ENCODE data around the gene HAPLN2. TPM values are rescaled to one million over a fixed set of nuclear protein-coding genes. Genes with fewer than 3 reads are reported as not detected.

Gene HAPLN2
- total and polyA plus RNA-seq, 5 experiments from 2014 or later: 0.39 to 0.58 TPM; not detected in 3

DNA sequence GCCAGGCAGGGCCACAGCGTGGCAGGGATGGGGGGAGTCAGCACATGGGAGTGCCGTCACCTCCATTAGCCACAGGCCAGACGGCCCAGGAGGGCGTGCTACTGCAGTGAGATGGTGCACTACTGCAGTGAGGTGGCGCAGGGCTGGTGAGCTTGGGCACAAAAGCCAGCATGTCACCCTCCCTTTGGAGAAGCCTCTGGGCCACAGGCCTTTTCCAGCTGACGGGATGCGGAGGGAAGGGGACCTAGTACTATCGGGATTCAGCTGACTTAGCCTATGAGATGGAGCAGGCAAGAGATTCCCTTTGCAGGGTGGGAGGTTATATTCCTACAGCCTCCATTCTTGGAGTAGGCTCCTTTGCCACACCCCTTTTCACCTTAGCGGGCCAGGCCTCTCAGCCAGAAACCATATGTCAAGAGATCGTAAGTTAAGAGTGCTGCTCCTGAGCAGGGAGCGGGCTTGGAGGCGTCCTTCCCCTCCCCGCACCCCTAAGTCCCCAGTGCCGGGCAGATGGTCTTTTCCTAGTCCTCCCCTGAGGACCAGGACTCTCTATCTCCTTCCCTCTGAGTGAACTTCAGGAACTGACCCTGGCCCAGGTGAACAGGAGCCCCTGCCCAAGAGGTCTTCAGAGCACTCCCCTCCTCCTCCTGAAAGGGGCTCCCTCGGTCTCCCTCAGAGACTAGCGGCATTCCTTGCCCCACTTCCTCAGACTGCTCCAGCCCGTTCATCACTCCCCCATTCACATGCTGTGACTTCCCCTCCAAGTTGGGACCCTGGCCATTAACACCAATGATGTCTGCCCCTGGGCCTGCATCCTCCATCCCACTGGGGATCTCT, 49.8 kb downstream of the HAPLN2 start:
- no peak for DNase-seq
- peaks cover 0 to 14% (median 4%) of the 10 kb centered on the region in 4 donors for H3K4me1 Mint-ChIP-seq
- no peaks in the 10 kb centered on the region for H3K36me3 Mint-ChIP-seq
- no peak for ATAC-seq
- no peak overlapping the region for H3K4me3 Mint-ChIP-seq
- H3K27ac Mint-ChIP-seq: no peak overlapping the region
- H3K27me3 Mint-ChIP-seq: peaks cover 4 to 31% (median 16%) of the 10 kb centered on the region in 5 donors
- no peaks in the 10 kb centered on the region for H3K9me3 Mint-ChIP-seq
- POLR2A ChIA-PET: no interaction called here

DNA sequence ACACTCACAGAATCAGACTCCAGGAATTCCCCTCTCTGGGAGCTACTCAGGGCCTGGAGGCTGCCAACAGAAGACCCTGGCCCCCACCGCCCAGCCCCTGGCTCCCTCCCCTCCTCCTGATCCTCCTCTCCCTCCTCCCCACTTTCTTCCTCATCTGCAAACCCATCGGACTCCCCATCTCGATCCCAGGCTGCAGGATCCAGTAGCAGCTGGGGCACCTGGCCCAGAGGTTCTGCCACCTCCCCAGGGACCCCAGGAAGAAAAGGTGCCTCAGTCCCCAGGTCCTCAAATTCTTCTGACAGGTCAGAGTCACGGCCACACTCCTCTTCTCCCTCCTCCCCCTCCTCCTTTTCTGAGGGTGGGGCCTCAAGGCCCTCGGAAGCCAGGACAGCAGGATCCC, 50.6 kb downstream of the HAPLN2 start:
- POLR2A ChIA-PET: no interaction called here
- Mint-ChIP-seq H3K27ac (no peak overlapping the region), H3K4me3 (no peak overlapping the region), H3K27me3 (peaks cover 4 to 38% (median 24%) of the 10 kb centered on the region in 5 donors), H3K36me3 (peaks cover 0 to 1% (median 0%) of the 10 kb centered on the region in 3 donors), H3K9me3 (no peaks in the 10 kb centered on the region), H3K4me1 (peaks cover 0 to 8% (median 3%) of the 10 kb centered on the region in 4 donors)
- DNase-seq: no peak
- no peak for ATAC-seq

DNA sequence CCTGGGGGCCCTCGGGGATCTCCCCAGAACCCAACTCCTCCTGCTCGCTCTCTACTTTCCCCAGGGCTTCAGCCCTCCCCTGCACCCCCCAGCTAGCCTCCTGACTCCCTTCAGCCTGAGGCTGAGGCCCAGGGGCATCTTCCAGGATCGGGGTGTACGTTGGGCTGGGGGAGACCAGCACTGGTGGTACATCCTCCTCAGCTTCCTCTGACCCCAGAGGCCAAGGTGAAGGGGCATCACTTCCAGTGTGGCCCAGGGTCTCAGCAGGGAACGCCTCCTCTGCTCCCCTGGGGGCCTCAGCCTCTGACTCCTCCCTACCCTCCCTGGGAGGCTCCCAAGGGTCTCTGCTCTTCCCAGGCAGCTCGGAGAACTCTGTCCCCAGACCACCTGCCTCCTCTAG, 51.1 kb downstream of the HAPLN2 start:
- Mint-ChIP-seq H3K4me1 (peaks cover 0 to 7% (median 3%) of the 10 kb centered on the region in 4 donors), H3K27me3 (peaks cover 4 to 43% (median 29%) of the 10 kb centered on the region in 5 donors), H3K4me3 (no peak overlapping the region), H3K9me3 (no peaks in the 10 kb centered on the region), H3K27ac (peak overlapping the region in 1 of 10 donors; percentile 16), H3K36me3 (peaks cover 0 to 1% (median 0%) of the 10 kb centered on the region in 3 donors)
- ATAC-seq: no peak
- DNase-seq: no peak
- POLR2A ChIA-PET: no interaction called here

DNA sequence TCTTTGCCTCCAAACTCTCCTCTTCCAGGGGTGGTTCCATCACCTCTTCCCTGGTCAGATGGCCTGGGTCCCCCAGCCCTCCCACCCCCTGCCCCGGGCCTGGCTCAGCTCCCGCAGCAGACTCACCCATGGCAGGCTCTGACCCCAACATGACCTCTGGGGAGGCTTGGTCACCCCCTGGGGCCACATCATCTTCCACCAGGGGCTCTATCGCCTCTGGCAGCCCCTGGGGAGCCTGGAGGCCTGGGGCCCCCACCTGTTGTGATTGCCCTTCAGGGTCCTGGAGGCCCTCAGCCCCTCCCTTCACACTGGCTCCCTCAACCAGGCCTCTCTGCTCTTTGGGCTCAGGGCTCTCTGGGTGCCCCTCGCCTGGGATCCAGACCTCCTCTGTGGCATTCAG, 51.6 kb downstream of the HAPLN2 start:
- DNase-seq (no peak), ATAC-seq (no peak)
- peaks cover 0 to 1% (median 0%) of the 10 kb centered on the region in 3 donors for H3K36me3 Mint-ChIP-seq
- H3K27ac Mint-ChIP-seq: no peak overlapping the region
- H3K9me3 Mint-ChIP-seq: no peaks in the 10 kb centered on the region
- H3K4me1 Mint-ChIP-seq: peaks cover 0 to 4% (median 1%) of the 10 kb centered on the region in 4 donors
- POLR2A ChIA-PET: no interaction called here
- no peak overlapping the region for H3K4me3 Mint-ChIP-seq
- H3K27me3 Mint-ChIP-seq: peaks cover 4 to 47% (median 32%) of the 10 kb centered on the region in 5 donors

DNA sequence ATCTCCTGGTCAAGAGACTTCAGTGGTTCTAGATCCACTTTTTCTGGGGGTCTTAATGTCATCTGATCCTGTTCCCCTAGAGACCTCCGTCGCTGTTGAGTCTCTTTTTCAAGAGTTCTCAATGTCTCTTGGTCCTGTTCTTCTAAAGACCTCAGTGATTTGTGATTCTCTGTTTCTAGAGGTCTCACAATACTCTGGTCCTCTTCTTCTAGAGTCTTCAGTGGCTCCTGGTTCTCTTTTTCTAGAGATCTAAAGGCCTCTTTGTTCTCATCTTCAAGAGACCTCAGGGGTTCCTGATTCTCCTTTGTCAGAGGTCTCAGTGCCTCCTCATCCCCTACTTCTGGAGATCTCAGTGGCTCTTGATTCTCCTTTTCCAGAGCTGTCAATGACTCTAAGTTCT, 52.6 kb downstream of the HAPLN2 start:
- no peak overlapping the region for H3K4me3 Mint-ChIP-seq
- DNase-seq (no peak), ATAC-seq (no peak)
- H3K27ac Mint-ChIP-seq: no peak overlapping the region
- peaks cover 0 to 1% (median 0%) of the 10 kb centered on the region in 3 donors for H3K36me3 Mint-ChIP-seq
- H3K4me1 Mint-ChIP-seq: peaks cover 0 to 4% (median under 1%) of the 10 kb centered on the region in 4 donors
- POLR2A ChIA-PET: no interaction called here
- H3K27me3 Mint-ChIP-seq: peaks cover 4 to 48% (median 32%) of the 10 kb centered on the region in 5 donors
- H3K9me3 Mint-ChIP-seq: no peaks in the 10 kb centered on the region

DNA sequence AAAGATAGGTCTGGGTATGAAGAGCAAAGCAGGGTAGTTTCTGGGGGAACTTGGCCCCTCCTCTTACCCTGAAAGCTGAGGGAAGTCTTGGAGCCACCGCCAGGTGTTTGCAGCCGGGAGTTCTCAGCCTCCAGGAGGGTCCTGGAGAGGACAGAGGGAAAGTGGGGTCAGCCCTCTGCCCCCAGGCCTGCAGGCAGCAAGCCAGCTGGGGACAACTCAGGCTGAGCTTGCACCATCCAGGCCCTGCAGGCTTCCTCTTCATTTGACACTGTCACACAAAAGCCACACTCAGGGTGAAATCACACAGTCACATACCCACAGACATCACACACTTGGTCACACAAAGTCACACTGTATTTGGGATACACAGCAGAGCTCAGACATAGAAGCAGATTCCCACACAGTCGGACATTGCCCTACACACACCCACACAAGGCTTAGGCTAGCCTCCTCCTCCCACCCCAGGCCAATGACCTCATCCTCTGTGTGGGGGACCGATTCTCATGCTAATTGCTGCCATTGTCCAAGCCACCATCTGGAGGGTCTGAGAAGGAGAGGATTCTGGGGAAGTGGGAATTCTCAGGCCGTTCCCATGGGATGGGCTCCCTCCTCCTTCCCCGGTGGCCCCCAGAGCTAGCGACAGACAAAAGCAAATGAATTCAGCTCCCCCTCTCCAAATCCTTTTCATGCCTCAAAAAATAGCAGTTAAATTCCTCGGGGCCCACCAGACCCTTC, 54.3 kb downstream of the HAPLN2 start:
- POLR2A ChIA-PET: no interaction called here
- H3K27ac Mint-ChIP-seq: peak overlapping the region in 1 of 10 donors; percentile 4
- no peak overlapping the region for H3K4me3 Mint-ChIP-seq
- peaks cover 16 to 65% (median 45%) of the 10 kb centered on the region in 5 donors for H3K27me3 Mint-ChIP-seq
- no peak for DNase-seq
- H3K9me3 Mint-ChIP-seq: no peaks in the 10 kb centered on the region
- H3K4me1 Mint-ChIP-seq: peaks cover 13 to 18% (median 15%) of the 10 kb centered on the region in 4 donors
- H3K36me3 Mint-ChIP-seq: peaks cover 0 to 1% (median 0%) of the 10 kb centered on the region in 3 donors
- ATAC-seq: no peak

Other genes with a start within 250 kb of the HAPLN2 start
- 10 to 100 TPM; 69.4 to 73.2 TPM for gene MEF2D, start 118.6 kb upstream of the HAPLN2 start, total RNA-seq
- 10 to 100 TPM in 1 of 3 donors, 1 to 10 TPM in 2; 6.4 to 12.6 (median 6.7) TPM for gene MEF2D, start 118.6 kb upstream of the HAPLN2 start, polyA plus RNA-seq
- gene IQGAP3, start 46.9 kb upstream of the HAPLN2 start, total RNA-seq: under 1 TPM in 1 of 2 experiments, not detected in 1; 0.08 TPM
- gene IQGAP3, start 46.9 kb upstream of the HAPLN2 start, polyA plus RNA-seq: not detected
- gene TTC24, start 39.7 kb upstream of the HAPLN2 start, total RNA-seq: 10 to 100 TPM; 41.3 to 44.3 TPM
- 1 to 10 TPM; 3.8 to 6.7 (median 6.7) TPM for gene TTC24, start 39.7 kb upstream of the HAPLN2 start, polyA plus RNA-seq
- 10 to 100 TPM; 39.7 to 42.1 TPM for gene NAXE, start 27.6 kb upstream of the HAPLN2 start, total RNA-seq
- gene NAXE, start 27.6 kb upstream of the HAPLN2 start, polyA plus RNA-seq: 100 to 1,000 TPM in 2 of 3 donors, 10 to 100 TPM in 1; 85.6 to 124 (median 103) TPM
- 10 to 100 TPM; 44.2 to 45.1 TPM for gene GPATCH4, start 17.9 kb upstream of the HAPLN2 start, total RNA-seq
- gene GPATCH4, start 17.9 kb upstream of the HAPLN2 start, polyA plus RNA-seq: 10 to 100 TPM; 27.3 to 70.4 (median 42.0) TPM
- not detected for gene BCAN, start 22.7 kb downstream of the HAPLN2 start, total RNA-seq
- gene BCAN, start 22.7 kb downstream of the HAPLN2 start, polyA plus RNA-seq: not detected
- not detected for gene NES, start 58.0 kb downstream of the HAPLN2 start, total RNA-seq
- not detected for gene NES, start 58.0 kb downstream of the HAPLN2 start, polyA plus RNA-seq
- 1 to 10 TPM in 1 of 2 experiments, under 1 TPM in 1; 0.44 to 2.9 TPM for gene CRABP2, start 86.2 kb downstream of the HAPLN2 start, total RNA-seq
- not detected for gene CRABP2, start 86.2 kb downstream of the HAPLN2 start, polyA plus RNA-seq
- gene METTL25B, start 109.1 kb downstream of the HAPLN2 start, total RNA-seq: 10 to 100 TPM; 33.6 to 39.3 TPM
- 1 to 10 TPM; 2.3 to 6.7 (median 5.6) TPM for gene METTL25B, start 109.1 kb downstream of the HAPLN2 start, polyA plus RNA-seq
- 10 to 100 TPM; 45.0 to 50.3 TPM for gene ISG20L2, start 109.4 kb downstream of the HAPLN2 start, total RNA-seq
- gene ISG20L2, start 109.4 kb downstream of the HAPLN2 start, polyA plus RNA-seq: 10 to 100 TPM; 20.0 to 23.4 (median 20.7) TPM
- 10 to 100 TPM; 49.7 to 56.9 TPM for gene MRPL24, start 121.7 kb downstream of the HAPLN2 start, total RNA-seq
- gene MRPL24, start 121.7 kb downstream of the HAPLN2 start, polyA plus RNA-seq: 100 to 1,000 TPM in 2 of 3 donors, 10 to 100 TPM in 1; 98.6 to 109 (median 103) TPM
- gene HDGF, start 132.3 kb downstream of the HAPLN2 start, total RNA-seq: 100 to 1,000 TPM in 1 of 2 experiments, 10 to 100 TPM in 1; 95.4 to 103 TPM
- 10 to 100 TPM; 25.0 to 50.1 (median 41.3) TPM for gene HDGF, start 132.3 kb downstream of the HAPLN2 start, polyA plus RNA-seq
- gene PRCC, start 148.1 kb downstream of the HAPLN2 start, total RNA-seq: 10 to 100 TPM; 59.5 to 64.0 TPM
- 10 to 100 TPM; 22.9 to 55.7 (median 39.9) TPM for gene PRCC, start 148.1 kb downstream of the HAPLN2 start, polyA plus RNA-seq
- 10 to 100 TPM; 24.3 to 24.7 TPM for gene SH2D2A, start 197.4 kb downstream of the HAPLN2 start, total RNA-seq
- 10 to 100 TPM; 23.6 to 31.5 (median 25.6) TPM for gene SH2D2A, start 197.4 kb downstream of the HAPLN2 start, polyA plus RNA-seq
- not detected for gene INSRR, start 239.7 kb downstream of the HAPLN2 start, total RNA-seq
- not detected for gene INSRR, start 239.7 kb downstream of the HAPLN2 start, polyA plus RNA-seq
- gene NTRK1, start 241.4 kb downstream of the HAPLN2 start, total RNA-seq: not detected
- under 1 TPM in 2 of 3 donors, not detected in 1; 0.14 to 0.25 TPM for gene NTRK1, start 241.4 kb downstream of the HAPLN2 start, polyA plus RNA-seq

Data from naive thymus-derived CD8-positive, alpha-beta T cell (primary cell).